A673 (cell line): ENCODE measurements around the gene TRRAP. TPM values are rescaled to one million over a fixed set of nuclear protein-coding genes. Genes with fewer than 3 reads are reported as not detected.

Source experiments
- BruUV-seq: library from RNA; stranded (reverse); fragments of 400-500 nt; replicated peaks from 2 replicates; lab custom pipeline; 2021; lab: Mats Ljungman, UMichigan
- CTCF ChIA-PET: fragments of 300-600 bp; sonication (Branson Sonifier 250); formaldehyde crosslinking; loops from one replicate; lab custom pipeline; 2022; ENCODE audit warnings: antibody characterized with exemption; lab: Charles Lee
- POLR2A ChIA-PET: fragments of 300-600 bp; sonication (Branson Sonifier 250); formaldehyde crosslinking; loops from one replicate; lab custom pipeline; 2022; ENCODE audit warnings: antibody characterized with exemption; ENCODE audit not compliant: low non-redundant PET; lab: Charles Lee
- DNase-seq: peaks from one replicate; pipeline ENCODE4 v3.0.0-alpha.2; 2015; ENCODE audit warnings: low spot score
- H3K27ac ChIP-seq: fragments of 200-600 bp; sonication (generic); 2 replicates; pipeline ENCODE4 v1.5.1; 2016; ENCODE audit warnings: mixed run types, low read depth, mild to moderate bottlenecking, mixed read lengths, antibody characterized with exemption, low read length; ENCODE audit not compliant: poor library complexity, severe bottlenecking
- H3K27me3 ChIP-seq: fragments of 200-600 bp; sonication (generic); replicated peaks from 2 replicates; pipeline ENCODE4 v1.6.1; 2017; ENCODE audit warnings: mixed run types, low read depth, mild to moderate bottlenecking, mixed read lengths, antibody characterized with exemption, low read length; ENCODE audit not compliant: insufficient read depth, poor library complexity
- H3K36me3 ChIP-seq: fragments of 200-600 bp; sonication (generic); 2 replicates; pipeline ENCODE4 v1.6.1; 2016; ENCODE audit warnings: mixed run types, mild to moderate bottlenecking, mixed read lengths, antibody characterized with exemption, low read length; ENCODE audit not compliant: insufficient read depth, poor library complexity, severe bottlenecking
- H3K4me1 ChIP-seq: fragments of 200-600 bp; sonication (generic); 2 replicates; pipeline ENCODE4 v1.6.1; 2017; ENCODE audit warnings: mixed run types, mild to moderate bottlenecking, mixed read lengths, antibody characterized with exemption, low read length; ENCODE audit not compliant: insufficient read depth, poor library complexity, severe bottlenecking
- H3K4me3 ChIP-seq: fragments of 200-600 bp; sonication (generic); 2 replicates; pipeline ENCODE4 v1.5.1; 2016; ENCODE audit warnings: low read depth, mixed run types, mild to moderate bottlenecking, mixed read lengths, low read length; ENCODE audit not compliant: poor library complexity, severe bottlenecking
- H3K9me3 ChIP-seq: fragments of 200-600 bp; sonication (generic); 2 replicates; pipeline ENCODE4 v1.6.1; 2016; ENCODE audit warnings: mixed run types, low read depth, mild to moderate bottlenecking, mixed read lengths, antibody characterized with exemption, low read length; ENCODE audit not compliant: poor library complexity, severe bottlenecking
- CTCF ChIP-seq: fragments of 300-800, 200-600 bp; sonication (generic); conservative IDR thresholded peaks from 2 replicates; pipeline ENCODE4 v1.5.1; 2017; ENCODE audit warnings: low read depth, mild to moderate bottlenecking, antibody characterized with exemption, low read length, moderate library complexity, mixed read lengths
- EZH2 ChIP-seq: fragments of 200-600 bp; sonication (generic); IDR thresholded peaks from 2 replicates; pipeline ENCODE4 v1.6.1; 2017; ENCODE audit warnings: borderline replicate concordance, low read depth, mild to moderate bottlenecking, mixed read lengths, antibody characterized with exemption, low read length; ENCODE audit not compliant: poor library complexity, severe bottlenecking
- intact Hi-C: fragments of 100-400 bp; cut with micrococcal nuclease; formaldehyde crosslinking; loops from one replicate; pipeline ENCODE4 v1.10.0; 2022; ENCODE audit not compliant: unreplicated experiment
- total RNA-seq: library from RNA; stranded (reverse); gene quantifications from 2 replicates; pipeline ENCODE4 v1.2.3, GENCODE V29; 2021

The TRRAP gene
- total RNA-seq, 1 experiment from 2014 or later: 50.2 TPM

GRCh38 chr7:99002148-99002826 is 124.0 kb downstream of the TRRAP start:
- DNase-seq: no peak
- ChIA-PET POLR2A (no interaction called here), CTCF (no interaction called here)
- intact Hi-C loops: no loop called here
- Histone ChIP-seq H3K27me3 (no peaks in the 10 kb centered on the region), H3K27ac (no peak overlapping the region), H3K4me1 (no peaks in the 10 kb centered on the region), H3K9me3 (no peaks in the 10 kb centered on the region), H3K4me3 (no peak overlapping the region), H3K36me3 (peaks cover 36% of the 10 kb centered on the region)
- BruUV-seq: no TSS peak
- TF ChIP-seq EZH2 (no peak), CTCF (no peak)

- Histone ChIP-seq H3K4me1 (no peaks in the 10 kb centered on the region), H3K4me3 (no peak overlapping the region), H3K9me3 (no peaks in the 10 kb centered on the region), H3K36me3 (peaks cover 36% of the 10 kb centered on the region), H3K27ac (no peak overlapping the region), H3K27me3 (no peaks in the 10 kb centered on the region)
- no TSS peak for BruUV-seq
- ChIA-PET POLR2A (no interaction called here), CTCF (no interaction called here)
- no peak for TF ChIP-seq CTCF
- no peak for TF ChIP-seq EZH2
- no peak for DNase-seq
- intact Hi-C loops: no loop called here
Measured at GRCh38 chr7:99002827-99003212, 124.5 kb downstream of the TRRAP start.

GRCh38 chr7:99003419-99003818 is 125.1 kb downstream of the TRRAP start:
- no peaks in the 10 kb centered on the region for H3K9me3 ChIP-seq
- no peaks in the 10 kb centered on the region for H3K27me3 ChIP-seq
- no peak for DNase-seq
- no peak overlapping the region for H3K4me3 ChIP-seq
- H3K36me3 ChIP-seq: peaks cover 40% of the 10 kb centered on the region
- H3K27ac ChIP-seq: no peak overlapping the region
- POLR2A ChIA-PET: no interaction called here
- BruUV-seq: no TSS peak
- CTCF ChIA-PET: no interaction called here
- intact Hi-C loops: no loop called here
- TF ChIP-seq EZH2 (no peak), CTCF (no peak)
- H3K4me1 ChIP-seq: no peaks in the 10 kb centered on the region
